ENCODE results near the gene TMEM131.

DNA sequence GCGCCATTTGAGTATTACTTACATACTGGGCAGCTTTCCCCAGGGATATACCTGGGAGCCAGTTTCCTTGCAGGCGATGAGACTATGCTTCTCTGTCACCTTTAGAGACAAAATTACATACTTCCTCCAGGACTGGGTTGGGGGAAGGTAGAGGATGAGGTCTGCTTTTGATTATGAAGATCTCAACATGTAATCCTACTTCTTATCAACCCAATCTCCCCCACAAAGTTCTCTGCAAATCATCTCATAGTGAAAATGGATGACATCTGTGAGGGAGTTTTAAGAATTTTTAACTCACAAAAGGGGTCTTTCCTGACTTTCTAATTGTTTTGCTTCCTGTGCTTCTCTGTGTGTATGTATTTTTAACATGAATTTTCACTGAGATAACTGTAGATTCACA is 81.9 kb downstream of the TMEM131 start:
- TF ChIP-seq, protein P1, sequence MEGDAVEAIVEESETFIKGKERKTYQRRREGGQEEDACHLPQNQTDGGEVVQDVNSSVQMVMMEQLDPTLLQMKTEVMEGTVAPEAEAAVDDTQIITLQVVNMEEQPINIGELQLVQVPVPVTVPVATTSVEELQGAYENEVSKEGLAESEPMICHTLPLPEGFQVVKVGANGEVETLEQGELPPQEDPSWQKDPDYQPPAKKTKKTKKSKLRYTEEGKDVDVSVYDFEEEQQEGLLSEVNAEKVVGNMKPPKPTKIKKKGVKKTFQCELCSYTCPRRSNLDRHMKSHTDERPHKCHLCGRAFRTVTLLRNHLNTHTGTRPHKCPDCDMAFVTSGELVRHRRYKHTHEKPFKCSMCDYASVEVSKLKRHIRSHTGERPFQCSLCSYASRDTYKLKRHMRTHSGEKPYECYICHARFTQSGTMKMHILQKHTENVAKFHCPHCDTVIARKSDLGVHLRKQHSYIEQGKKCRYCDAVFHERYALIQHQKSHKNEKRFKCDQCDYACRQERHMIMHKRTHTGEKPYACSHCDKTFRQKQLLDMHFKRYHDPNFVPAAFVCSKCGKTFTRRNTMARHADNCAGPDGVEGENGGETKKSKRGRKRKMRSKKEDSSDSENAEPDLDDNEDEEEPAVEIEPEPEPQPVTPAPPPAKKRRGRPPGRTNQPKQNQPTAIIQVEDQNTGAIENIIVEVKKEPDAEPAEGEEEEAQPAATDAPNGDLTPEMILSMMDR (IDR thresholded peaks at IDR 0.05) = no peak
- TF ChIP-seq POLR2A (IDR thresholded peaks at IDR 0.05) = no peak

All from lower leg skin (tissue), 3 donors.